HepG2 (cell line): Measurements from ENCODE around the gene LEFTY2. TPM values are rescaled to one million over a fixed set of nuclear protein-coding genes. Genes with fewer than 3 reads are reported as not detected.

Experiments
- ELF3 ChIP-seq: IDR thresholded peaks from 2 replicates; pipeline ENCODE4 v1.6.1; 2016; ENCODE audit warnings: missing genetic modification reagents, missing compliant biosample characterization
- FOXA3 ChIP-seq: IDR thresholded peaks from 2 replicates; pipeline ENCODE4 v1.6.1; 2016; ENCODE audit warnings: missing genetic modification reagents, missing compliant biosample characterization
- PHF21A ChIP-seq: sonication (generic); formaldehyde crosslinking; IDR thresholded peaks from 2 replicates; pipeline ENCODE4 v1.5.0; 2020; ENCODE audit warnings: mild to moderate bottlenecking, missing genetic modification reagents
- SAP130 ChIP-seq: IDR thresholded peaks from 2 replicates; pipeline ENCODE4 v1.6.1; 2016; ENCODE audit warnings: low read depth
- SYNCRIP ChIP-seq: fragments of 200-400 bp; formaldehyde crosslinking; IDR thresholded peaks from 2 replicates; pipeline ENCODE4 v1.6.1; 2018; ENCODE audit warnings: mild to moderate bottlenecking, low read depth, low read length; ENCODE audit not compliant: insufficient read depth
- TBL1XR1 ChIP-seq: fragments of 150-350 bp; IDR thresholded peaks from 2 replicates; pipeline ENCODE4 v1.6.1; 2014; ENCODE audit warnings: borderline replicate concordance, low read length; ENCODE audit not compliant: partially characterized antibody
- ZMYM3 ChIP-seq: sonication (generic); formaldehyde crosslinking; IDR thresholded peaks from 2 replicates; pipeline ENCODE4 v1.5.1; 2020; ENCODE audit warnings: mild to moderate bottlenecking, missing genetic modification reagents
- ZNF101 ChIP-seq: sonication (generic); formaldehyde crosslinking; IDR thresholded peaks from 2 replicates; pipeline ENCODE4 v1.4.0; 2020; ENCODE audit warnings: mild to moderate bottlenecking, low read depth, missing genetic modification reagents, borderline replicate concordance
- ZNF121 ChIP-seq: sonication (generic); formaldehyde crosslinking; IDR thresholded peaks from 2 replicates; pipeline ENCODE4 v1.5.0; 2020; ENCODE audit warnings: mild to moderate bottlenecking, missing genetic modification reagents
- polyA plus RNA-seq, 8 experiments: library from polyadenylated mRNA; depleted of rRNA in 3 of 8; stranded (reverse) in 7 of 8; unstranded in 1 of 8; fragments of >200 nt; fragmentation: Illumina TruSeq in 4 of 8; extraction: Trizol in 4 of 8; gene quantifications; 2 replicates each; pipeline versions ENCODE4 v1.2.1 to v1.2.3, GENCODE V29; 2011 to 2016; ENCODE audit warnings: low read depth in 4 of 8, missing spikeins in 1 of 8, mixed read lengths in 1 of 8; ENCODE audit not compliant: insufficient read depth in 1 of 8
- total RNA-seq, 5 experiments: library from RNA; depleted of rRNA; stranded (reverse); fragments of >200 nt; fragmentation: Illumina TruSeq; extraction: Trizol; gene quantifications; 2 replicates each; pipeline ENCODE4 v1.2.3, GENCODE V29; 2016; ENCODE audit warnings: low read depth in 1 of 5
- TF ChIP-seq, protein P1 (sequence below), 2 experiments: IDR thresholded peaks; 2 replicates each; pipeline ENCODE4 v1.6.1; 2011 to 2012; ENCODE audit warnings: low read length in 2 of 2, borderline replicate concordance in 1 of 2, low read depth in 1 of 2, mild to moderate bottlenecking in 1 of 2, moderate library complexity in 1 of 2
- TF ChIP-seq, protein P2 (sequence below): sonication (generic); formaldehyde crosslinking; IDR thresholded peaks from 2 replicates; pipeline ENCODE4 v1.5.1; 2020; ENCODE audit warnings: mild to moderate bottlenecking, moderate library complexity, missing genetic modification reagents
- TF ChIP-seq, protein P3 (sequence below): sonication (generic); formaldehyde crosslinking; IDR thresholded peaks from 2 replicates; pipeline ENCODE4 v1.5.1; 2020; ENCODE audit warnings: mild to moderate bottlenecking, missing genetic modification reagents, moderate library complexity

Gene LEFTY2
- total and polyA plus RNA-seq, 2 of the 13 experiments (the other 11 are each of a cell fraction or from before 2014, with no cell fraction given): 0.13 to 0.33 TPM

DNA sequence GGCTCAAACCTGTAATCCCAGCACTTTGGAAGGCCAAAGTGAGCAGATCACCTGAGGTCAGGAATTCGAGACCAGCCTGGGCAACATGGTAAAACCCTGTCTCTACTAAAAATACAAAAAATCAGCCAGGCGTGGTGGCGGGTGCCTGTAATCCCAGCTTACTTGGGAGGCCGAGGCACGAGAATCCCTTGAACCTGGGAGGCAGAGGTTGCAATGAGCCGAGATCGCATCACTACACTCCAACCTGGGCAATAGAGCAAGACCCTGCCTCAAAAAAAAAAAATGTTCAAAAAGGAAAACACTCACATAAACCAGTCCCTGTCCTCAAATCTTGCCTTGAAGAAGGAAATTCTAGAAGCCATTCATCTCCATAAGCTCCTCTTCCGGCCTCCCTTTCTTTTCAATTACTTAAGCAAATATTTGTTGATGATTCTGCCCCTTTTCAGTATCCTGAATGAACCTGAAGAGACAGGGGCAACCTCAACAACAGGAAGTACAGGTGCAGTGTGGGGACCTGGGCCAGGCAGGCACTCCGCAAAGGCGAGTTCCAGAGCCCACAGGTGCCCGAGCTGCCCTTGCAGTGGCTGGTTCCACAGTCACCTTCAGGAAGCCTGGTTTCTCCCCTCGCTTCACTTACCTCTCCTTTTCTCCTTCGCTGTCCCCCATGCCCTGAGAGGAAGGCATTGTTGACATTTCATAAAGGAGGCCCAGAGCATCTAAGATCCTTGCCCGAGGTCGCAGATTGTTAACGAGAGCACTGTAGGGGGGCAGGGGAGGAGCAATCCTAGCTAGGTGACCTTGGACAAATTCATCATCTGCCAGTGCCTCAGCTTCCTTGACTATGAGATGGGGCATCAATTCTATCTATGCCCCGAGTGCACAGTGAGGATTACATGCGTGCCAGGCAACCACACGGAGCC, 43.2 kb downstream of the LEFTY2 start (continued):
- TF ChIP-seq, protein P1, sequence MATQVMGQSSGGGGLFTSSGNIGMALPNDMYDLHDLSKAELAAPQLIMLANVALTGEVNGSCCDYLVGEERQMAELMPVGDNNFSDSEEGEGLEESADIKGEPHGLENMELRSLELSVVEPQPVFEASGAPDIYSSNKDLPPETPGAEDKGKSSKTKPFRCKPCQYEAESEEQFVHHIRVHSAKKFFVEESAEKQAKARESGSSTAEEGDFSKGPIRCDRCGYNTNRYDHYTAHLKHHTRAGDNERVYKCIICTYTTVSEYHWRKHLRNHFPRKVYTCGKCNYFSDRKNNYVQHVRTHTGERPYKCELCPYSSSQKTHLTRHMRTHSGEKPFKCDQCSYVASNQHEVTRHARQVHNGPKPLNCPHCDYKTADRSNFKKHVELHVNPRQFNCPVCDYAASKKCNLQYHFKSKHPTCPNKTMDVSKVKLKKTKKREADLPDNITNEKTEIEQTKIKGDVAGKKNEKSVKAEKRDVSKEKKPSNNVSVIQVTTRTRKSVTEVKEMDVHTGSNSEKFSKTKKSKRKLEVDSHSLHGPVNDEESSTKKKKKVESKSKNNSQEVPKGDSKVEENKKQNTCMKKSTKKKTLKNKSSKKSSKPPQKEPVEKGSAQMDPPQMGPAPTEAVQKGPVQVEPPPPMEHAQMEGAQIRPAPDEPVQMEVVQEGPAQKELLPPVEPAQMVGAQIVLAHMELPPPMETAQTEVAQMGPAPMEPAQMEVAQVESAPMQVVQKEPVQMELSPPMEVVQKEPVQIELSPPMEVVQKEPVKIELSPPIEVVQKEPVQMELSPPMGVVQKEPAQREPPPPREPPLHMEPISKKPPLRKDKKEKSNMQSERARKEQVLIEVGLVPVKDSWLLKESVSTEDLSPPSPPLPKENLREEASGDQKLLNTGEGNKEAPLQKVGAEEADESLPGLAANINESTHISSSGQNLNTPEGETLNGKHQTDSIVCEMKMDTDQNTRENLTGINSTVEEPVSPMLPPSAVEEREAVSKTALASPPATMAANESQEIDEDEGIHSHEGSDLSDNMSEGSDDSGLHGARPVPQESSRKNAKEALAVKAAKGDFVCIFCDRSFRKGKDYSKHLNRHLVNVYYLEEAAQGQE (IDR thresholded peaks at IDR 0.05; ENCODE audit: borderline replicate concordance in 1 of 2, low read depth in 1 of 2, low read length in 2 of 2): no peak
- peak; percentile 30; the same call in 1 of the 2 replicates for TF ChIP-seq ELF3 (CRISPR knock-in tag)
- 0 out of 2 replicates have a peak, but pooled peaks have one; percentile 16 for TF ChIP-seq SAP130 (CRISPR knock-in tag)
- 0 out of 2 replicates have a peak, but pooled peaks have one; percentile 7 for TF ChIP-seq FOXA3 (CRISPR knock-in tag)
- TF ChIP-seq TBL1XR1: no peak
- TF ChIP-seq, protein P2, sequence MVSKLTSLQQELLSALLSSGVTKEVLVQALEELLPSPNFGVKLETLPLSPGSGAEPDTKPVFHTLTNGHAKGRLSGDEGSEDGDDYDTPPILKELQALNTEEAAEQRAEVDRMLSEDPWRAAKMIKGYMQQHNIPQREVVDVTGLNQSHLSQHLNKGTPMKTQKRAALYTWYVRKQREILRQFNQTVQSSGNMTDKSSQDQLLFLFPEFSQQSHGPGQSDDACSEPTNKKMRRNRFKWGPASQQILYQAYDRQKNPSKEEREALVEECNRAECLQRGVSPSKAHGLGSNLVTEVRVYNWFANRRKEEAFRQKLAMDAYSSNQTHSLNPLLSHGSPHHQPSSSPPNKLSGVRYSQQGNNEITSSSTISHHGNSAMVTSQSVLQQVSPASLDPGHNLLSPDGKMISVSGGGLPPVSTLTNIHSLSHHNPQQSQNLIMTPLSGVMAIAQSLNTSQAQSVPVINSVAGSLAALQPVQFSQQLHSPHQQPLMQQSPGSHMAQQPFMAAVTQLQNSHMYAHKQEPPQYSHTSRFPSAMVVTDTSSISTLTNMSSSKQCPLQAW: peak; percentile 29; the same call in 1 of the 2 replicates
- TF ChIP-seq PHF21A: no peak
- TF ChIP-seq, protein P3, sequence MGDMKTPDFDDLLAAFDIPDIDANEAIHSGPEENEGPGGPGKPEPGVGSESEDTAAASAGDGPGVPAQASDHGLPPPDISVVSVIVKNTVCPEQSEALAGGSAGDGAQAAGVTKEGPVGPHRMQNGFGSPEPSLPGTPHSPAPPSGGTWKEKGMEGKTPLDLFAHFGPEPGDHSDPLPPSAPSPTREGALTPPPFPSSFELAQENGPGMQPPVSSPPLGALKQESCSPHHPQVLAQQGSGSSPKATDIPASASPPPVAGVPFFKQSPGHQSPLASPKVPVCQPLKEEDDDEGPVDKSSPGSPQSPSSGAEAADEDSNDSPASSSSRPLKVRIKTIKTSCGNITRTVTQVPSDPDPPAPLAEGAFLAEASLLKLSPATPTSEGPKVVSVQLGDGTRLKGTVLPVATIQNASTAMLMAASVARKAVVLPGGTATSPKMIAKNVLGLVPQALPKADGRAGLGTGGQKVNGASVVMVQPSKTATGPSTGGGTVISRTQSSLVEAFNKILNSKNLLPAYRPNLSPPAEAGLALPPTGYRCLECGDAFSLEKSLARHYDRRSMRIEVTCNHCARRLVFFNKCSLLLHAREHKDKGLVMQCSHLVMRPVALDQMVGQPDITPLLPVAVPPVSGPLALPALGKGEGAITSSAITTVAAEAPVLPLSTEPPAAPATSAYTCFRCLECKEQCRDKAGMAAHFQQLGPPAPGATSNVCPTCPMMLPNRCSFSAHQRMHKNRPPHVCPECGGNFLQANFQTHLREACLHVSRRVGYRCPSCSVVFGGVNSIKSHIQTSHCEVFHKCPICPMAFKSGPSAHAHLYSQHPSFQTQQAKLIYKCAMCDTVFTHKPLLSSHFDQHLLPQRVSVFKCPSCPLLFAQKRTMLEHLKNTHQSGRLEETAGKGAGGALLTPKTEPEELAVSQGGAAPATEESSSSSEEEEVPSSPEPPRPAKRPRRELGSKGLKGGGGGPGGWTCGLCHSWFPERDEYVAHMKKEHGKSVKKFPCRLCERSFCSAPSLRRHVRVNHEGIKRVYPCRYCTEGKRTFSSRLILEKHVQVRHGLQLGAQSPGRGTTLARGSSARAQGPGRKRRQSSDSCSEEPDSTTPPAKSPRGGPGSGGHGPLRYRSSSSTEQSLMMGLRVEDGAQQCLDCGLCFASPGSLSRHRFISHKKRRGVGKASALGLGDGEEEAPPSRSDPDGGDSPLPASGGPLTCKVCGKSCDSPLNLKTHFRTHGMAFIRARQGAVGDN (CRISPR knock-in tag): peak; percentile 35; the same call in 1 of the 2 replicates
- 0 out of 2 replicates have a peak, but pooled peaks have one; percentile 52 for TF ChIP-seq ZNF101 (CRISPR knock-in tag)
- TF ChIP-seq ZNF121 (CRISPR knock-in tag): peak; percentile 92
- no peak for TF ChIP-seq SYNCRIP
- peak; percentile 28; the same call in 1 of the 2 replicates for TF ChIP-seq ZMYM3 (CRISPR knock-in tag)
- TF ChIP-seq, all 625 proteins: peak for 20
